Measurements from ENCODE around the gene LACTBL1. TPM values are rescaled to one million over a fixed set of nuclear protein-coding genes. Genes with fewer than 3 reads are reported as not detected.

LACTBL1 gene
- total and polyA plus RNA-seq, 2 donors (not counting 1 experiment from before 2014, with no cell fraction given), result not detected

- Mint-ChIP-seq H3K4me1 (no peaks in the 10 kb centered on the region), H3K9me3 (ENCODE audit: insufficient read depth) (peaks cover 4% of the 10 kb centered on the region), H3K27me3 (peaks cover 7% of the 10 kb centered on the region), H3K4me3 (no peak overlapping the region), H3K27ac (no peak overlapping the region)
- ChIA-PET CTCF (no interaction called here), POLR2A (no interaction called here)
- H3K27me3 ChIP-seq (replicated peaks in 1 of 4; ENCODE audit: control extremely low read depth in 1 of 4, control insufficient read depth in 3 of 4, insufficient read depth in 4 of 4, low read length in 3 of 4), result peaks cover 0 to 2% (median 0%) of the 10 kb centered on the region in 4 experiments
- WGBS (ENCODE audit: insufficient coverage), result 30% methylated on average over 3 of the region's 4 CpGs
- no peak for DNase-seq
- H2AFZ ChIP-seq (ENCODE audit: insufficient read depth, low read depth, low read length, poor library complexity, severe bottlenecking), result no peak overlapping the region
- H3K9ac ChIP-seq (ENCODE audit: low read length), result no peak overlapping the region
- no peaks in the 10 kb centered on the region for H3K36me3 ChIP-seq (replicated peaks in 1 of 2; ENCODE audit: control extremely low read depth in 1 of 2, control insufficient read depth in 1 of 2, extremely low read depth in 1 of 2, insufficient read depth in 2 of 2, low read length in 1 of 2)
- no peaks in the 10 kb centered on the region for H3K9me3 ChIP-seq (ENCODE audit: control extremely low read depth in 1 of 3, control insufficient read depth in 2 of 3, insufficient read depth in 1 of 3, low read length in 2 of 3)
- H3K4me2 ChIP-seq (replicated peaks; ENCODE audit: low read depth, low read length, poor library complexity, severe bottlenecking), result no peak overlapping the region
- TF ChIP-seq CTCF (IDR thresholded peaks at IDR 0.05) (no peak), EZH2 (IDR thresholded peaks at IDR 0.05; ENCODE audit: borderline replicate concordance, insufficient read depth, low read depth, low read length, poor library complexity, severe bottlenecking) (no peak)
- no peaks in the 10 kb centered on the region for H3K4me1 ChIP-seq (ENCODE audit: control insufficient read depth in 2 of 2, insufficient read depth in 2 of 2, low read length in 2 of 2)
- intact Hi-C loops (cut with micrococcal nuclease), result no loop called here
- H3K27ac ChIP-seq (ENCODE audit: low read length in 2 of 2), result no peak overlapping the region
- no peak overlapping the region for H3K4me3 ChIP-seq (ENCODE audit: control extremely low read depth in 1 of 5, extremely low read depth in 1 of 5, insufficient read depth in 1 of 5, low read depth in 2 of 5, low read length in 4 of 5)
- no peaks in the 10 kb centered on the region for H4K20me1 ChIP-seq (ENCODE audit: control insufficient read depth, insufficient read depth, low read length, poor library complexity, severe bottlenecking)
- no peaks in the 10 kb centered on the region for H3K79me2 ChIP-seq (ENCODE audit: control insufficient read depth, insufficient read depth, low read length)
- ATAC-seq (ENCODE audit: low read depth), result no peak
These were observed 39.7 kb downstream of the LACTBL1 start for GRCh38 chr1:22932803-22933470.

GRCh38 chr1:22930240-22930912 lies 42.3 kb downstream of the LACTBL1 start:
- no peak overlapping the region for H3K4me3 Mint-ChIP-seq
- ChIA-PET CTCF (interaction anchor here (0.6 to 1.4 kb wide), 4 partner anchors 10 to 227 kb away, joined by 3 to 4 read pairs (median 3); no protein-coding TSS in a partner anchor), POLR2A (no interaction called here)
- Histone ChIP-seq H3K36me3 (replicated peaks in 1 of 2; ENCODE audit: control extremely low read depth in 1 of 2, control insufficient read depth in 1 of 2, extremely low read depth in 1 of 2, insufficient read depth in 2 of 2, low read length in 1 of 2) (no peaks in the 10 kb centered on the region), H4K20me1 (ENCODE audit: control insufficient read depth, insufficient read depth, low read length, poor library complexity, severe bottlenecking) (no peaks in the 10 kb centered on the region), H2AFZ (ENCODE audit: insufficient read depth, low read depth, low read length, poor library complexity, severe bottlenecking) (no peak overlapping the region), H3K4me1 (ENCODE audit: control insufficient read depth in 2 of 2, insufficient read depth in 2 of 2, low read length in 2 of 2) (no peaks in the 10 kb centered on the region), H3K4me2 (replicated peaks; ENCODE audit: low read depth, low read length, poor library complexity, severe bottlenecking) (no peak overlapping the region), H3K27me3 (replicated peaks in 1 of 4; ENCODE audit: control extremely low read depth in 1 of 4, control insufficient read depth in 3 of 4, insufficient read depth in 4 of 4, low read length in 3 of 4) (peaks cover 0 to 2% (median 0%) of the 10 kb centered on the region in 4 experiments), H3K9ac (ENCODE audit: low read length) (no peak overlapping the region), H3K79me2 (ENCODE audit: control insufficient read depth, insufficient read depth, low read length) (no peaks in the 10 kb centered on the region), H3K27ac (ENCODE audit: low read length in 2 of 2) (no peak overlapping the region), H3K9me3 (ENCODE audit: control extremely low read depth in 1 of 3, control insufficient read depth in 2 of 3, insufficient read depth in 1 of 3, low read length in 2 of 3) (no peaks in the 10 kb centered on the region), H3K4me3 (ENCODE audit: control extremely low read depth in 1 of 5, extremely low read depth in 1 of 5, insufficient read depth in 1 of 5, low read depth in 2 of 5, low read length in 4 of 5) (no peak overlapping the region)
- intact Hi-C loops (cut with micrococcal nuclease), result no loop called here
- TF ChIP-seq EZH2 (IDR thresholded peaks at IDR 0.05; ENCODE audit: borderline replicate concordance, insufficient read depth, low read depth, low read length, poor library complexity, severe bottlenecking) (no peak), CTCF (IDR thresholded peaks at IDR 0.05) (peak; percentile 25)
- 49% methylated on average over 6 of the region's 11 CpGs for WGBS (ENCODE audit: insufficient coverage)
- no peak for ATAC-seq (ENCODE audit: low read depth)
- H3K27me3 Mint-ChIP-seq, result peaks cover 16% of the 10 kb centered on the region
- DNase-seq, result peak; percentile 17
- no peak overlapping the region for H3K27ac Mint-ChIP-seq
- H3K4me1 Mint-ChIP-seq, result no peaks in the 10 kb centered on the region
- H3K9me3 Mint-ChIP-seq (ENCODE audit: insufficient read depth), result no peaks in the 10 kb centered on the region
